Osteoblast (primary cell): ENCODE measurements around the gene ELF1. TPM values are rescaled to one million over a fixed set of nuclear protein-coding genes. Genes with fewer than 3 reads are reported as not detected.

Experiments
- DNase-seq: peaks from one replicate; pipeline ENCODE4 v3.0.0; 2011; ENCODE audit warnings: low spot score, mixed read lengths; ENCODE audit not compliant: insufficient read length; ENCODE audit errors: missing footprints
- H2AFZ ChIP-seq: 2 replicates; pipeline ENCODE4 v1.6.0; 2011; ENCODE audit warnings: mild to moderate bottlenecking, low read length
- H3K27ac ChIP-seq: 2 replicates; pipeline ENCODE4 v1.5.1; 2011; ENCODE audit warnings: mild to moderate bottlenecking, low read depth, low read length, moderate library complexity
- H3K27me3 ChIP-seq: 2 replicates; pipeline ENCODE4 v1.6.0; 2012; ENCODE audit warnings: mild to moderate bottlenecking, control low read depth, inconsistent platforms, low read length, moderate library complexity; ENCODE audit not compliant: insufficient read depth
- H3K36me3 ChIP-seq: 2 replicates; pipeline ENCODE4 v1.5.1; 2011; ENCODE audit warnings: mild to moderate bottlenecking, low read length, control low read depth, moderate library complexity; ENCODE audit not compliant: insufficient read depth
- H3K4me1 ChIP-seq: 2 replicates; pipeline ENCODE4 v1.5.1; 2011; ENCODE audit warnings: mild to moderate bottlenecking, low read length, control low read depth, moderate library complexity; ENCODE audit not compliant: insufficient read depth
- H3K4me2 ChIP-seq: 2 replicates; pipeline ENCODE4 v1.6.0; 2011; ENCODE audit warnings: mild to moderate bottlenecking, low read length; ENCODE audit not compliant: insufficient read depth
- H3K4me3 ChIP-seq: fragments of 200-600 bp; sonication (generic); 3 replicates; pipeline ENCODE4 v1.5.1; 2012; ENCODE audit warnings: mild to moderate bottlenecking, low read length, inconsistent platforms; ENCODE audit not compliant: insufficient read depth
- H3K79me2 ChIP-seq: 2 replicates; pipeline ENCODE4 v1.6.0; 2012; ENCODE audit warnings: mild to moderate bottlenecking, low read length, control low read depth, inconsistent platforms; ENCODE audit not compliant: insufficient read depth
- H3K9me3 ChIP-seq: 2 replicates; pipeline ENCODE4 v1.5.1; 2011; ENCODE audit warnings: low read depth, low read length, control low read depth
- H4K20me1 ChIP-seq: 2 replicates; pipeline ENCODE4 v1.6.0; 2012; ENCODE audit warnings: mild to moderate bottlenecking, low read length, control low read depth; ENCODE audit not compliant: insufficient read depth
- CTCF ChIP-seq: IDR thresholded peaks from 2 replicates; pipeline ENCODE4 v1.5.1; 2011; ENCODE audit warnings: mild to moderate bottlenecking, low read depth, low read length, moderate library complexity; ENCODE audit errors: extremely low read depth
- total RNA-seq: library from RNA; depleted of rRNA; stranded (reverse); fragments of >200 nt; gene quantifications from 2 replicates; pipeline ENCODE4 v1.2.3, GENCODE V29; 2012

ELF1 gene
- total RNA-seq, 1 donor = 63.0 TPM

- Histone ChIP-seq H3K4me3 (no peak overlapping the region), H3K79me2 (peaks cover 75% of the 10 kb centered on the region), H3K36me3 (no peaks in the 10 kb centered on the region), H3K4me2 (no peak overlapping the region), H2AFZ (no peak overlapping the region), H3K4me1 (no peaks in the 10 kb centered on the region), H4K20me1 (peaks cover 21% of the 10 kb centered on the region), H3K27ac (no peak overlapping the region), H3K9me3 (no peaks in the 10 kb centered on the region), H3K27me3 (no peaks in the 10 kb centered on the region)
- peak; percentile 5 for TF ChIP-seq CTCF
- DNase-seq = peak; percentile 30
These were observed 26.2 kb downstream of the ELF1 start for GRCh38 chr13:40992678-40993518.

GRCh38 chr13:40987606-40988280 lies 31.4 kb downstream of the ELF1 start:
- Histone ChIP-seq H3K27ac (no peak overlapping the region), H3K4me2 (no peak overlapping the region), H3K79me2 (peaks cover 72% of the 10 kb centered on the region)

GRCh38 chr13:40986101-40986856 lies 32.8 kb downstream of the ELF1 start:
- H3K27ac ChIP-seq = no peak overlapping the region
- peaks cover 18% of the 10 kb centered on the region for H3K4me1 ChIP-seq
- peak overlapping the region; percentile 85 for H3K4me2 ChIP-seq
- H3K27me3 ChIP-seq = no peaks in the 10 kb centered on the region
- peak; percentile 30 for DNase-seq
- H3K36me3 ChIP-seq = no peaks in the 10 kb centered on the region
- no peak overlapping the region for H3K4me3 ChIP-seq
- H3K79me2 ChIP-seq = peaks cover 71% of the 10 kb centered on the region
- no peaks in the 10 kb centered on the region for H3K9me3 ChIP-seq
- H2AFZ ChIP-seq = no peak overlapping the region
- peaks cover 9% of the 10 kb centered on the region for H4K20me1 ChIP-seq
- TF ChIP-seq CTCF = no peak

More at GRCh38 chr13:40987606-40988280, 31.4 kb downstream of the ELF1 start:
- TF ChIP-seq CTCF = no peak
- H2AFZ ChIP-seq = no peak overlapping the region
- H3K4me3 ChIP-seq = no peak overlapping the region
- H3K4me1 ChIP-seq = peaks cover 18% of the 10 kb centered on the region
- peaks cover 13% of the 10 kb centered on the region for H4K20me1 ChIP-seq
- no peaks in the 10 kb centered on the region for H3K9me3 ChIP-seq
- no peaks in the 10 kb centered on the region for H3K27me3 ChIP-seq
- no peaks in the 10 kb centered on the region for H3K36me3 ChIP-seq
- DNase-seq = peak; percentile 9
